Left ventricle myocardium inferior (tissue), 1 donor: ENCODE data around the gene TRABD2A. TPM values are rescaled to one million over a fixed set of nuclear protein-coding genes. Genes with fewer than 3 reads are reported as not detected.
"Not testable (repeated sequence)": the region's sequence is repeated elsewhere in the genome, so short reads cannot be mapped to it uniquely, and the experiment has no call there.

Source experiments
- DNase-seq: peaks from one replicate; pipeline ENCODE4 v3.0.0-alpha.2; 2020
- H3K27ac ChIP-seq: fragments of 200-600 bp; replicated peaks from 2 replicates; pipeline ENCODE4 v1.8.0; 2021
- H3K27me3 ChIP-seq: fragments of 200-600 bp; 2 replicates; pipeline ENCODE4 v1.8.0; 2021; ENCODE audit warnings: low read depth
- H3K36me3 ChIP-seq: fragments of 200-600 bp; 2 replicates; pipeline ENCODE4 v1.8.0; 2021
- H3K4me1 ChIP-seq: fragments of 200-600 bp; 2 replicates; pipeline ENCODE4 v1.8.0; 2021
- H3K4me3 ChIP-seq: fragments of 200-600 bp; 2 replicates; pipeline ENCODE4 v1.8.0; 2021; ENCODE audit warnings: mild to moderate bottlenecking, moderate library complexity
- H3K9me3 ChIP-seq: fragments of 200-600 bp; replicated peaks from 2 replicates; pipeline ENCODE4 v1.8.0; 2021
- CTCF ChIP-seq: fragments of 200-600 bp; IDR thresholded peaks from 2 replicates; pipeline ENCODE4 v1.8.0; 2021; ENCODE audit warnings: antibody characterized with exemption, mild to moderate bottlenecking, borderline replicate concordance
- intact Hi-C: fragments of 100-400 bp; cut with micrococcal nuclease; formaldehyde crosslinking; loops from one replicate; pipeline ENCODE4 v1.11.0; 2022
- total RNA-seq: library from RNA; stranded (reverse); fragmentation: NEBNext Ultra II Directional; extraction: Animal tissue kit (Norgen Biotek cat#: 25700); gene quantifications from one replicate; pipeline ENCODE4 v1.2.1, GENCODE V29; 2021
- donor health status: DM: no; HTN: yes; CAD: no; lungs with severe emphysema.

TRABD2A gene
- total RNA-seq, 1 donor from 2014 or later = 0.49 TPM

GRCh38 chr2:84923009-84923408 is 42.1 kb upstream of the TRABD2A start:
- Histone ChIP-seq H3K27ac (peak overlapping the region; percentile 85), H3K4me1 (peaks cover 42% of the 10 kb centered on the region), H3K9me3 (no peaks in the 10 kb centered on the region), H3K36me3 (no peaks in the 10 kb centered on the region), H3K27me3 (no peaks in the 10 kb centered on the region), H3K4me3 (no peak overlapping the region)
- no peak for DNase-seq
- intact Hi-C loops = no loop called here
- TF ChIP-seq CTCF = no peak

GRCh38 chr2:84919885-84920580 is 39.1 kb upstream of the TRABD2A start:
- Histone ChIP-seq H3K4me3 (peak overlapping the region; percentile 34), H3K9me3 (no peaks in the 10 kb centered on the region), H3K4me1 (peaks cover 23% of the 10 kb centered on the region), H3K27me3 (no peaks in the 10 kb centered on the region), H3K36me3 (no peaks in the 10 kb centered on the region), H3K27ac (peak overlapping the region; percentile 91)
- intact Hi-C loops = no loop called here
- DNase-seq = no peak
- TF ChIP-seq CTCF = no peak

GRCh38 chr2:84918430-84918829 is 37.5 kb upstream of the TRABD2A start:
- no peaks in the 10 kb centered on the region for H3K9me3 ChIP-seq
- TF ChIP-seq CTCF = no peak
- no peak for DNase-seq
- no peaks in the 10 kb centered on the region for H3K27me3 ChIP-seq
- H3K4me1 ChIP-seq = peaks cover 18% of the 10 kb centered on the region
- H3K4me3 ChIP-seq = no peak overlapping the region
- intact Hi-C loops = no loop called here
- H3K27ac ChIP-seq = peak overlapping the region; percentile 91
- H3K36me3 ChIP-seq = no peaks in the 10 kb centered on the region

- H3K27ac ChIP-seq, H3K27me3 ChIP-seq, H3K4me3 ChIP-seq, intact Hi-C loops, H3K9me3 ChIP-seq, DNase-seq, H3K36me3 ChIP-seq: not testable (repeated sequence)
- peaks cover 14% of the 10 kb centered on the region for H3K4me1 ChIP-seq
Observed at GRCh38 chr2:84917821-84918220, 36.9 kb upstream of the TRABD2A start.

GRCh38 chr2:84915675-84916074 is 34.8 kb upstream of the TRABD2A start:
- H3K27ac ChIP-seq, DNase-seq, H3K9me3 ChIP-seq, H3K36me3 ChIP-seq, H3K27me3 ChIP-seq, intact Hi-C loops, H3K4me3 ChIP-seq: not testable (repeated sequence)
- peaks cover 14% of the 10 kb centered on the region for H3K4me1 ChIP-seq

GRCh38 chr2:84914334-84914733 is 33.5 kb upstream of the TRABD2A start:
- no peak for DNase-seq
- H3K9me3 ChIP-seq = no peaks in the 10 kb centered on the region
- no peaks in the 10 kb centered on the region for H3K36me3 ChIP-seq
- H3K27me3 ChIP-seq = no peaks in the 10 kb centered on the region
- no peak overlapping the region for H3K4me3 ChIP-seq
- H3K27ac ChIP-seq = no peak overlapping the region
- peaks cover 2% of the 10 kb centered on the region for H3K4me1 ChIP-seq
- TF ChIP-seq CTCF = no peak
- intact Hi-C loops = no loop called here

GRCh38 chr2:84912984-84913383 is 32.1 kb upstream of the TRABD2A start:
- no peak for DNase-seq
- H3K9me3 ChIP-seq = no peaks in the 10 kb centered on the region

More at GRCh38 chr2:84912984-84913383, 32.1 kb upstream of the TRABD2A start:
- TF ChIP-seq CTCF = no peak
- Histone ChIP-seq H3K27ac (no peak overlapping the region), H3K4me1 (no peaks in the 10 kb centered on the region), H3K4me3 (no peak overlapping the region), H3K27me3 (no peaks in the 10 kb centered on the region), H3K36me3 (no peaks in the 10 kb centered on the region)
- intact Hi-C loops = no loop called here
